Natural killer cell (primary cell): Measurements from ENCODE around the gene AP1S3. TPM values are rescaled to one million over a fixed set of nuclear protein-coding genes. Genes with fewer than 3 reads are reported as not detected.

Source experiments
- ATAC-seq, 3 donors: fragments of 150-1000 bp in 2 of 3; fragments of 200-7000 bp in 1 of 3; cut with Tn5 transposase; 1 replicate in 1 of 3; 2 replicates in 2 of 3; pipeline ENCODE4 v1.10.0; 2021; ENCODE audit warnings: mild to moderate bottlenecking in 2 of 3, moderate library complexity in 2 of 3
- DNase-seq, 2 donors: peaks; one replicate each; pipeline versions ENCODE4 v3.0.0 to v3.0.0-alpha.2; 2013 to 2021; ENCODE audit warnings: mixed read lengths in 1 of 2
- H3K27ac ChIP-seq: one replicate; pipeline ENCODE4 v1.5.1; 2013; ENCODE audit warnings: mild to moderate bottlenecking, low read length
- H3K27me3 ChIP-seq: one replicate; pipeline ENCODE4 v1.6.1; 2013; ENCODE audit warnings: low read length; ENCODE audit not compliant: control insufficient read depth, insufficient read depth
- H3K36me3 ChIP-seq: one replicate; pipeline ENCODE4 v1.6.1; 2013; ENCODE audit warnings: low read length; ENCODE audit not compliant: control insufficient read depth, insufficient read depth
- H3K4me1 ChIP-seq: one replicate; pipeline ENCODE4 v1.6.1; 2013; ENCODE audit warnings: low read length; ENCODE audit not compliant: control insufficient read depth, insufficient read depth
- H3K4me3 ChIP-seq: one replicate; pipeline ENCODE4 v1.5.1; 2013; ENCODE audit warnings: low read length
- H3K9me3 ChIP-seq: one replicate; pipeline ENCODE4 v1.6.1; 2013; ENCODE audit warnings: low read length; ENCODE audit not compliant: control insufficient read depth, insufficient read depth
- H3K27ac Mint-ChIP-seq, 2 donors: one replicate each; pipeline ENCODE4 v1.8.0; 2022; ENCODE audit warnings: mild to moderate bottlenecking in 2 of 2, mixed read lengths in 2 of 2, moderate library complexity in 1 of 2
- H3K27me3 Mint-ChIP-seq, 2 donors: one replicate each; pipeline ENCODE4 v1.8.0; 2022; ENCODE audit warnings: low read depth in 2 of 2, mixed read lengths in 2 of 2
- H3K36me3 Mint-ChIP-seq: one replicate; pipeline ENCODE4 v1.8.0; 2022; ENCODE audit warnings: mixed read lengths
- H3K4me1 Mint-ChIP-seq, 2 donors: one replicate each; pipeline ENCODE4 v1.8.0; 2022; ENCODE audit warnings: mixed read lengths in 2 of 2
- H3K4me3 Mint-ChIP-seq: one replicate; pipeline ENCODE4 v1.8.0; 2022; ENCODE audit warnings: mild to moderate bottlenecking, moderate library complexity, mixed read lengths
- H3K9me3 Mint-ChIP-seq, 2 donors: one replicate each; pipeline ENCODE4 v1.8.0; 2022; ENCODE audit warnings: mixed read lengths in 2 of 2
- CTCF ChIP-seq: fragments of 200-600 bp; IDR thresholded peaks from one replicate; pipeline ENCODE4 v1.8.0; 2022; ENCODE audit warnings: antibody characterized with exemption
- WGBS: methylation state at CpG from one replicate; pipeline ENCODE4 v1.1.7; 2013; ENCODE audit warnings: missing lambda C conversion rate; ENCODE audit not compliant: insufficient coverage; 5-methylcytosine and 5-hydroxymethylcytosine counted together
- intact Hi-C: fragments of 100-400 bp; cut with micrococcal nuclease; formaldehyde crosslinking; loops from one replicate; pipeline ENCODE4 v1.14.2; 2022
- total RNA-seq, 4 donors: library from RNA; stranded (reverse); fragments of 120-200 nt in 1 of 4; gene quantifications; one replicate each; pipeline versions ENCODE4 v1.2.3 to v1.2.4, GENCODE V29; 2013 to 2022

AP1S3 gene
- total RNA-seq, 3 donors from 2014 or later (not counting 1 experiment from before 2014, with no cell fraction given), result 4.5 to 5.2 (median 5.0) TPM

GRCh38 chr2:223747392-223748042, 89.9 kb downstream of the AP1S3 start:
- Histone ChIP-seq H3K4me3 (no peak overlapping the region), H3K27me3 (no peaks in the 10 kb centered on the region), H3K4me1 (no peaks in the 10 kb centered on the region), H3K27ac (no peak overlapping the region), H3K9me3 (no peaks in the 10 kb centered on the region), H3K36me3 (no peaks in the 10 kb centered on the region)
- ATAC-seq (no peak), DNase-seq (no peak)
- intact Hi-C loops, result no loop called here
- peaks cover 11 to 15% of the 10 kb centered on the region in 2 donors for H3K27me3 Mint-ChIP-seq
- H3K36me3 Mint-ChIP-seq, result no peaks in the 10 kb centered on the region
- TF ChIP-seq CTCF, result no peak
- no peaks in the 10 kb centered on the region for H3K9me3 Mint-ChIP-seq
- no peak overlapping the region for H3K27ac Mint-ChIP-seq
- H3K4me3 Mint-ChIP-seq, result no peak overlapping the region
- peaks cover 0 to 6% of the 10 kb centered on the region in 2 donors for H3K4me1 Mint-ChIP-seq
- 80% methylated on average over 2 of the region's 2 CpGs for WGBS

- Histone ChIP-seq H3K36me3 (no peaks in the 10 kb centered on the region), H3K27me3 (no peaks in the 10 kb centered on the region), H3K27ac (no peak overlapping the region), H3K9me3 (no peaks in the 10 kb centered on the region), H3K4me1 (no peaks in the 10 kb centered on the region), H3K4me3 (no peak overlapping the region)
- H3K4me3 Mint-ChIP-seq, result no peak overlapping the region
- H3K27ac Mint-ChIP-seq, result no peak overlapping the region
- DNase-seq, result no peak
- 100% methylated on average over 1 of the region's 2 CpGs for WGBS
- no peaks in the 10 kb centered on the region for H3K36me3 Mint-ChIP-seq
- intact Hi-C loops, result no loop called here
- H3K4me1 Mint-ChIP-seq, result peaks cover 0 to 6% of the 10 kb centered on the region in 2 donors
- H3K27me3 Mint-ChIP-seq, result peaks cover 11 to 15% of the 10 kb centered on the region in 2 donors
- no peak for TF ChIP-seq CTCF
- no peak for ATAC-seq
- H3K9me3 Mint-ChIP-seq, result no peaks in the 10 kb centered on the region
Measured at GRCh38 chr2:223746611-223747010, 90.8 kb downstream of the AP1S3 start.

DNA sequence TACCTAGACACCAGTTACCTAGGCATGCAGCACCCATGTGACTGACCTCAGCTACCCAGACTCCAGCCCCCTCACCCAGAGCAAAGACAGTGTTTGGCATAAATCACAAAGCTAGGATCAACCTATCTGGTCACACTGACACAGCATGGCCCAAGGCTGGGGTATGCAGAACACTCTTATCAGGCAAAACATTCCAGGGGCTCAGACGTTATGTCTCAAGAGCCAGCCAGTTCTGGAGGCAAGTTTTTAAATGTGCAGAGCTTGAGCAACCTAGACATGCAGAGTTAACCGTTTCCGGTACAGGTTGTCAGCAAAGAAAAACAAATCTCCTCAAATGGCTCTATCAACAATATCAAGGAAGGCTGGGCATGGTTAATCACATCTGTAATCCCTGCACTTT, 92.8 kb downstream of the AP1S3 start:
- ATAC-seq (no peak), DNase-seq (no peak)
- peaks cover 2 to 6% of the 10 kb centered on the region in 2 donors for H3K27me3 Mint-ChIP-seq
- H3K9me3 Mint-ChIP-seq, result no peaks in the 10 kb centered on the region
- Histone ChIP-seq H3K4me1 (no peaks in the 10 kb centered on the region), H3K27me3 (no peaks in the 10 kb centered on the region), H3K27ac (no peak overlapping the region), H3K9me3 (no peaks in the 10 kb centered on the region), H3K36me3 (no peaks in the 10 kb centered on the region), H3K4me3 (no peak overlapping the region)
- WGBS, result 85% methylated on average over 3 of the region's 3 CpGs
- no peak overlapping the region for H3K27ac Mint-ChIP-seq
- TF ChIP-seq CTCF, result no peak
- intact Hi-C loops, result no loop called here
- H3K36me3 Mint-ChIP-seq, result no peaks in the 10 kb centered on the region
- peaks cover 0 to 6% of the 10 kb centered on the region in 2 donors for H3K4me1 Mint-ChIP-seq
- no peak overlapping the region for H3K4me3 Mint-ChIP-seq

DNA sequence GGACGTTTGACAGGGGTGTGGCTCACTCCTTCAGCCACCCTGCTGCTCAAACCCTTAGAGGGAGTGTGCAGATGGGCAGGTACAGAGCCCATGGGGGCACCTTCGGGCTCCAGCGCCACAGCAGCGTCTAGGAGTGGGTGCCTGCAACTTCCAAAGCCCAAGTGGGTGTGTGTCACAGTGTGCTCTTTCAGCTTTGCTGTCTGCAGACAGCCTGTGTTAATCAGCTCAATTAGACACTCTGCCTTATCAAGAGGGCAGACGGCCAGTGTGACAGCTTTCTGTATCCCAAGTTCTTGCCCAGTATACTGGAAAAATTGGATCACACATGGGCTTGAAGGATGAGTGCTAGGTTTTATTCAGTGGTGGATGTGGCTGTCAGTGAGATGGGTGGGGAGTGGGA, 96.7 kb downstream of the AP1S3 start:
- Mint-ChIP-seq H3K9me3 (no peaks in the 10 kb centered on the region), H3K27me3 (no peaks in the 10 kb centered on the region), H3K4me3 (no peak overlapping the region), H3K27ac (no peak overlapping the region), H3K4me1 (peaks cover 0 to 6% of the 10 kb centered on the region in 2 donors), H3K36me3 (no peaks in the 10 kb centered on the region)
- no peak overlapping the region for H3K27ac ChIP-seq
- H3K4me1 ChIP-seq, result no peaks in the 10 kb centered on the region
- DNase-seq (no peak), ATAC-seq (no peak)
- intact Hi-C loops, result no loop called here
- H3K36me3 ChIP-seq, result no peaks in the 10 kb centered on the region
- H3K27me3 ChIP-seq, result no peaks in the 10 kb centered on the region
- TF ChIP-seq CTCF, result no peak
- H3K9me3 ChIP-seq, result no peaks in the 10 kb centered on the region
- WGBS, result 75% methylated on average over 5 of the region's 5 CpGs
- H3K4me3 ChIP-seq, result no peak overlapping the region
